NCI-H1930 (cell line): ENCODE measurements around the gene OR52K2.
"Not testable (repeated sequence)": the region's sequence is repeated elsewhere in the genome, so short reads cannot be mapped to it uniquely, and the experiment has no call there.

ENCODE experiments used
- DNase-seq, 2 experiments: peaks; one replicate each; lab custom pipeline; 2025; lab: John Stamatoyannopoulos, UW

Gene OR52K2

DNA sequence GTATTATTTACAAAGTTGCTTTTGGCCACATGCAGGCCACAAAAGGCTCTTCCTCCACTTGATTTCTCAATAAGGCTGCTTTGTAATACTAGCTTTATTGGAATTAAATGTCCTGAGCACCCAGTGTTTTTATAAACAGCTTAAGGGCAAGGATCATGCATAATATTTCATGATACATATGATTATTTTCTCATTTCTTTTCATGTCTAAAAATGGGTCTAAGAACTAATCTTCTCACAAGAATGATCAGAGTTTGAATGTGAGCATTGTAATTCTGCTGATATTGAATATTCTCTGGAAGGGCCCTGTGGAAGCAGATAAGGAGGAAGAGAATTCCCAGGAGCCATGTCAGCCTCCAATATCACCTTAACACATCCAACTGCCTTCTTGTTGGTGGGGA is at the start of gene OR52K2:
TSS of gene OR52K2 (plus strand) at position 301 of the 400 bp plus-strand sequence. CDS start at position 346, 45 bp downstream.
- no peak for DNase-seq

DNA sequence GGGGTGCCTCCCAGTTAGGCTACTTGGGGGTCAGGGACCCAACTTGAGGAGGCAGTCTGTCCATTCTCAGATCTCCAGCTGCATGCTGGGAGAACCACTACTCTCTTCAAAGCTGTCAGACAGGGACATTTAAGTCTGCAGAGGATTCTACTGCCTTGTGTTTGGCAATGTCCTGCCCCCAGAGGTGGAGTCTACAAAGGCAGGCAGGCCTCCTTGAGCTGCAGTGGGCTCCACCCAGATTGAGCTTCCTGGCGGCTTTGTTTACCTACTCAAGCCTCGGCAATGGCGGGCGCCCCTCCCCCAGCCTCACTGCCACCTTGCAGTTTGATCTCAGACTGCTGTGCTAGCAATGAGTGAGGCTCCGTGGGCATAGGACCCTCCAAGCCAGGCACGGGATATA is 42.9 kb upstream of the OR52K2 start:
- not testable (repeated sequence) for DNase-seq

- DNase-seq: no peak
Observed at GRCh38 chr11:4416306-4416705, 32.8 kb upstream of the OR52K2 start.

GRCh38 chr11:4416816-4417215 is 32.3 kb upstream of the OR52K2 start:
- no peak for DNase-seq

DNA sequence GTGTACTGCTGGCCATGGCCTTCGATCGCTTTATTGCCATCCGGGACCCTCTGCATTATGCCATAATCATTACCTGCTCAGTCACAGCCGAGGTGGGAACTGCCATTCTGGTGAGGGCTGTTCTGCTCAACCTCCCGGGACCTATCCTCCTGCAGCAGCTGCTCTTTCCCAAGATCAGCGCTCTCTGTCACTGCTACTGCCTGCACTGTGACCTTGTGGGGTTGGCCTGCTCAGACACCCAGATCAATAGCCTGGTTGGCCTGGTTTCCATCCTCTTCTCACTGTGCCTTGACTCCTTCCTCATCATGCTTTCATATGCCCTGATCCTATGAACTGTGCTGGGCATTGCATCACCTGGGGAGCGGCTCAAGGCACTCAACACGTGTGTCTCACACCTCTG is 30.7 kb upstream of the OR52K2 start:
- no peak for DNase-seq

GRCh38 chr11:4430051-4430450 is 19.0 kb upstream of the OR52K2 start:
- DNase-seq: no peak

GRCh38 chr11:4433856-4434255 is 15.2 kb upstream of the OR52K2 start:
- no peak for DNase-seq

- no peak for DNase-seq
Observed at GRCh38 chr11:4436411-4436810, 12.7 kb upstream of the OR52K2 start.

DNA sequence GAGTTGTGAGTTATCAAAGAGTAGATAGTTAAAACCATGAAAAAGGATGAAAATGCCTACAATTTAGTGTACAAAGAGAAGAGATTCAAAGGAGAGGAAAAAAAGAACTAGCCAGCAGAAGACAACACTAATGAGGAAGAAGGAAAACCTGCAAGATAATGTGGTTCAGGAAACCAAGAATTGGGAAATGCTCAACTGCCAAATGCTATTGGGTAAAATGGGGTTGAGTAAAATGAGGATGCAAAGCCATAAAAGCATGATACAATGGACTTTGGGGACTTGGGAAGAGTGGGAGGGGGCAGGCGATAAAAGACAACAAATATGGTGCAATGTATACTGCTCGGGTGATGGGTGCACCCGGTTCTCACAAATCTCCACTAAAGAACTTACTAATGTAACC is 7.6 kb upstream of the OR52K2 start:
- no peak for DNase-seq

GRCh38 chr11:4443232-4443891 is 5.7 kb upstream of the OR52K2 start:
- DNase-seq: no peak

DNA sequence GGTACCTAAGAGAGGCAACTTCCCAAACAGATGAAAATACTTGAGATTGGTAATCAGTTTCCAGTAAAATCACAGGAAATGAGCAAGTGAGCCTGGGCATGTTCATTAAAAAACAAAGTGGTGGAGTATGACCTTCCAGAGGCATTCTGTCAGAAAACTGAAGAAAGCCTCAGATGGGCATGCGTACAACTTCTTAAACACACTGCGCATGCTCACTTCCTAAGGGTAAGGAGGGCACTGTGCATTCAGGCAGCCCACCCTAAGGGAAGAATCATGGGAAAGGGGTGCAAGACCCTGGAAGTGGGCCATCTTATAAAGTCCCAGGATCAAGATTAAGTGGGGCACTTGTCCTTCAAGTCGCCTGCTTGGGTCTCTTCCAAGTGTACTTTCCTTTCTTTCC is 4.0 kb downstream of the OR52K2 start:
- no peak for DNase-seq

DNA sequence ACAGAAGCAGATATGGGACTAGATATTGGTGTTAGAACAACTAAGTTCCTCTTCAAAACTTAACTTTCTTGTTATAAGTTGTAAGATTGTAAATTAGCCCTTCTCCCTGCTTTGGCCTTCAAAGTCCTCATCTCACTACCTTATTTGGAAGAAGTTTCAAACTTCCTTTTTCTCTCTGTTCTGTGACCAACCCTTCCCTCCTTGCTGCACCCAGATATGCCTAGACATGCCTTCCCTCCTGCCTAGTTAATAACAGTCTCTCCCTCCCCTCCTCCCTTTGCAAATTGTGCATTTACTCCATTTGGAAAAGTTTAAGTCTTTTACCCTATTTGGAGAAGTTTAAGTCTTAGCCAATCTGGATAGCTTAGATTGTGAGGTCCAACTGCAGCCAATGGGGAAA is 4.9 kb downstream of the OR52K2 start:
- no peak for DNase-seq

DNA sequence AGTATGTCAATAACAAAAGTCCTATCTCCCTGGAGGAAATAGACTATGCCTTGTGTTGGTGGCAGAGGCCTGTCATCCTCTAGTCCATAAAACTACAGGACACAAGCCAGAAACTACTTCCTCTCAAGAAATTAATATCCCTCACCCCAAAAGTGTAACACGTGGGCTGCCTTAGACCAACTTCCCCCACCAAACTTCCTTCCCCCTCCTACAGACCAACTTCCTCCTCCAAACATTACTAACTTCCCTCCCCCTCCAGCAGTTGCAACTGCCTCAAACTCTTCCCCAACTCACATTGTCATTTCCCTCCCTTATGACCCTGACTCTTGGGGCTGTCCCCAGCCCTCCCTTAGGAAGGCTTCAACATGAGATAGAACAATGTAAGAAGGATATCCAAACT is 6.3 kb downstream of the OR52K2 start:
- DNase-seq: no peak

DNA sequence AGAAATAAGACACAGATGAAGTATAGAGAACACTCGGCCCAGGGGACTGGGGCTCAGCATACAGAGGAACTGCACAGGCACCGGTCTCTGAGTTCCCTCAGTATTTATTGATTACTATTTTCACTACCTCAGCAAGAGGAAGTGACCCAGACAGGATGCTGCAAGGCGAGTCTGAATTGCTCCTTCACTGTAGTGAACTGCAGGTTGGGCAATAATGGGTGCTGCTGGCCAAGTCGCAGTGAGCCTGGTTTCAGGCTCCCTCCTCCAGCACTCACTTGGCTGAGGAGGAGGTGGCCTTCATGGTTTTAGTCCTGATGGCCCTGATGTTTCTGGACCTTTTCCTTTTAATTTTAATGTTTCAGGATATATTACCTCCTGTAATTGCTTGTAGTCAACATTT is 10.4 kb downstream of the OR52K2 start:
- DNase-seq: no peak

GRCh38 chr11:4460151-4460550 is 11.1 kb downstream of the OR52K2 start:
- DNase-seq: no peak

- DNase-seq: no peak
Observed at GRCh38 chr11:4464216-4465159, 15.4 kb downstream of the OR52K2 start.

GRCh38 chr11:4465407-4465806 is 16.3 kb downstream of the OR52K2 start:
- DNase-seq: no peak

GRCh38 chr11:4466131-4466870 is 17.2 kb downstream of the OR52K2 start:
- no peak for DNase-seq

DNA sequence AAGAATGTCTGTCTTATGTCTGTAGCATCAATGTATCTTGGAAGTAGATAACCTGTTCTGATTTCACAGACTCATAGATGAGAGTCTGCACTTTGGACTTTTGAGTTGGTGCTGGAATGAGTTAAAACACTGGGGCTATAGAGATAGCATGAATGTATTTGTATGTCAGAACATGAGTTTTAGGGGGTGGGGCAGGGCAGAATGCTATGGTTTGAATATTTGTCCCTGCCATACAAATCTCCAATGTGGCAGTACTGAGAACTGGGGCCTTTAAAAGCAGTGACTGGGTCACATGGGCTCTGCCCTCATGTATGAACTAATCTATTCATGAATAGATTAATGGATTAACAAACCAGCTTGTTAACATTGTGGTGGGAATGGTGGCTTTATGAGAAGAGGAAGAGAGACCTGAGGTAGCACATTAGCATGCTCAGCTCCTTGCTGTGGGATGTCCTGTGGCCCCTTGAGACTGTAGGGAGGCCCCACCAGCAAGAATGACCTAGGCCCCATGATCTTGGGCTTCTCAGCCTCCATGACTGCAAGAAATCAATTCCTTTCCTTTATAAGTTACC is 17.9 kb downstream of the OR52K2 start:
- no peak for DNase-seq

DNA sequence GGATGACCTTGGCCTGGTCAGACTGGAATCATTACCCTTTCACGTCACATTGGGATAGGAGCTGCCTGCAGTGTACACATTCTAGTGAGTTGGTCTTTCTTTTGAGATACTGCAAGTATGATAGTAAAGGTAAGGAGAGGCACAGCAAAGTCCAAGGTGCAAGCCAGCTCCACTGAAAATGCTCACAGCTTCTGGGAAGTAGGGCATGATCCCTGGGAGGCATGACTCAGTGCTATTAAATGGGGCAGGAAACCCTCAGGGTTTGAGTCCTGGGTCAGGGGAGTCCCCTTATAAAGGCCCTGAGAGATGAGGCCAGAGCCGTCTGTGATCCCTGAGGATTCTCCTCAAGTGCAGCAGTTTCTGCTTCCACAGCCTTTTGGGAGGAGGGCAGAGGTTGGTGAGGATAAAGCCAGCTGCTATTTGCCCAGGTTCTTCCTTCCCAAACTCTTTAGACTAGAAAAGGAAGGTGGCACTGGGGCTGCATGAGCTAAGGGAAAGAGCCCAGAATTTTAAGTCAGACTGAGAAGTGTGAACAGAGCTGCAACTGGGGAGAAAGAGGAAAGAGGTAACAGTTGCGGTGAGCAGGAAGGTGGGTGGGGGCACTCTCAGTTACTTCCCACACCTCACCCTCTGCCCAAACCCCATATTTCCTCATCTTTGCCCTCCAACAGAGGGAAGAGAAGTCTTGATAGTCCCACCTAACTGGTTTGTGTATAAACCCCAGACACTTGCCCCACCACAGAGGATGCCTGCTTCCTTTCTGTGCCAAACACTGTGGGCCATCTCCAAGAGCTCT is 18.9 kb downstream of the OR52K2 start:
- DNase-seq: no peak

- DNase-seq: no peak
Observed at GRCh38 chr11:4479644-4480043, 30.5 kb downstream of the OR52K2 start.
